NCI-H446 treated with DMSO at 0.1 percent for 48 hours (cell line): ENCODE results near the gene CAPN13.

ENCODE experiments used
- DNase-seq: peaks from one replicate; lab custom pipeline; 2025; lab: John Stamatoyannopoulos, UW

CAPN13 gene

DNA sequence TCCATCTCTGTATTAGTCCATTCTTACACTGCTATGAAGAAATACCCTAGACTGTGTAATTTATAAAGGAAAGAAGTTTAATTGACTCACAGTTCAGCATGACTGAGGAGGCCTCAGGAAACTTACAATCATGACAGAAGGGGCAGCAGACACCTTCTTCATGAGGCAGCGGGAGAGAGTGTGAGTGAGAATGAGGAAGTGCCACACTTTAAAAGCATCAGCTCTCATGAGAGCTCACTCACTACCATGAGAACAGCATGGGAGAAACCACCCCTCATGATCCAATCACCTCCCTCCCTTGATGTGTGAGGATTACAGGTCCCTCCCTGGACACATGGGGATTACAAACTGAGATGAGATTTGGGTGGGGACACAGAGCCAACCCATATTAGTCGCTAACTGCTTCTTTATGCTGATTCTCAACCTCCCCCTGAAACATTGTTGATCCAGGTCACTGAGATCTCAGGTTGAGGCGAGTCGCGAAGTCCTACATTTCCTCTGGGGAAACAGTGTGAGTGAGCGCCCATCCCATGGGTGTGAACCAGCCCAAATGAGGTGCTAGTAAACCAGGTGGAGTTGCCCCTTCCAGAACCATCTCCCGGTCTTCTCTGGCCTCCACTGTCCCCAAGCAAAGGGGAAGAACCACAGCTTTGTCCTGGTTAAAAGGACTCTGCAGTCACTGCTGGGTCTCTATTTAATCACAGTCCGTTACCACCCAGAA is 123.8 kb downstream of the CAPN13 start:
- DNase-seq: no peak

GRCh38 chr2:30681022-30681421 is 126.2 kb downstream of the CAPN13 start:
- no peak for DNase-seq

DNA sequence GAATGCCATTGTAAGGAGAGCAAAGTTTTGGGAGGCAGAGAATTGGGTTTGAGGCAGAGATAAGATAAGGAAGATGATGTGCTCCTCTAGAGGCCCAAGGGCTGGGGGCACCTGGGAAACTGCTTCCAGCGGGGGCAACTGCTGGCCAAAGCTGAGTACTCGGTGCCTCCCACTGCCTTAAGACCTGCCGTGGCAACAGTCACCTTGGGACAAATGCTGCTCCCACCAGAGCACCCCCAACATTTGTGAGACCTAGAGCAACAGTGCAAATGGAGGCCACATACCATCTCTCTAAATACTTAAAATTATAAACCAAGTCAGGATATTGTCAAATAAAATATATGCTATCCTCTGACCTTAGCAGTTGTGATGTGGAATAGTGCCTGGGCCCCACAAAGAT is 127.1 kb downstream of the CAPN13 start:
- DNase-seq: no peak

- DNase-seq: peak; percentile 28
Observed at GRCh38 chr2:30679426-30680088, 127.7 kb downstream of the CAPN13 start.

- no peak for DNase-seq
Observed at GRCh38 chr2:30678410-30679137, 128.7 kb downstream of the CAPN13 start.

- DNase-seq: no peak
Observed at GRCh38 chr2:30677861-30678385, 129.3 kb downstream of the CAPN13 start.

- no peak for DNase-seq
Observed at GRCh38 chr2:30677231-30677630, 130.0 kb downstream of the CAPN13 start.

DNA sequence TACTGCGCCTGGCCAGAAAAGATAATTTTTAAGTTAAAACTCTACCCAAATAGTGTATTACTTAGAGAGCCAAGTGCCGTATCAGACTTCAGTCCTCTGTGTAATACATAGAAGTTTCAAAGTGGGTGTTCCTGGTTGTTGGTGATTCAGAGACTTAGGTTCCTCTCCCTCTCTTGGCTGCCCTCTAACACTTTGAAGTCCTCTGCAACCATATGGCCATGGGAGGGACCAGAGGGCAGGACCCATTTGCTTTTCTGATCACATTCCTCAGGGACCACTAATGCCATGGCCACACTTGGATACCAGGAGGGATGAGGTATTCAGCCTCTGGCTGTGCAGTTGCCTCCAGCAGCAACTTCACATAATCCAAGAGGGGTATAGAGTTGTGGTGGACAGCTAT is 131.5 kb downstream of the CAPN13 start:
- DNase-seq: no peak

- DNase-seq: no peak
Observed at GRCh38 chr2:30673127-30673526, 134.1 kb downstream of the CAPN13 start.
